Type B pancreatic cell (in vitro differentiated cells): Measurements from ENCODE around the gene BRWD1. TPM values are rescaled to one million over a fixed set of nuclear protein-coding genes. Genes with fewer than 3 reads are reported as not detected.

Source experiments
- DNase-seq: peaks from one replicate; pipeline ENCODE4 v3.0.0; 2021; ENCODE audit warnings: mixed read lengths; ENCODE audit not compliant: unreplicated experiment; ENCODE audit errors: extremely low spot score
- H3K27ac Mint-ChIP-seq: 2 replicates; pipeline ENCODE4 v1.8.0; 2021; ENCODE audit warnings: mild to moderate bottlenecking, mixed read lengths
- H3K27me3 Mint-ChIP-seq: 2 replicates; pipeline ENCODE4 v1.8.0; 2021; ENCODE audit warnings: mixed read lengths
- H3K36me3 Mint-ChIP-seq: 2 replicates; pipeline ENCODE4 v1.8.0; 2021; ENCODE audit warnings: mixed read lengths
- H3K4me1 Mint-ChIP-seq: one replicate; pipeline ENCODE4 v1.8.0; 2021; ENCODE audit warnings: mixed read lengths; ENCODE audit not compliant: unreplicated experiment
- H3K4me3 Mint-ChIP-seq: 2 replicates; pipeline ENCODE4 v1.8.0; 2021; ENCODE audit warnings: mild to moderate bottlenecking, mixed read lengths
- H3K9me3 Mint-ChIP-seq: 2 replicates; pipeline ENCODE4 v1.8.0; 2021; ENCODE audit warnings: mixed read lengths
- total RNA-seq: library from RNA; stranded (reverse); gene quantifications from 2 replicates; pipeline ENCODE4 v1.2.1, GENCODE V29; 2021; ENCODE audit warnings: low replicate concordance
- TF ChIP-seq, protein P1 (sequence below): fragments of 200-600 bp; sonication (generic); conservative IDR thresholded peaks from 2 replicates; pipeline ENCODE4 v1.5.0; 2021; ENCODE audit warnings: antibody characterized with exemption, mild to moderate bottlenecking

Gene BRWD1
- total RNA-seq, 1 donor from 2014 or later: 48.0 TPM

DNA sequence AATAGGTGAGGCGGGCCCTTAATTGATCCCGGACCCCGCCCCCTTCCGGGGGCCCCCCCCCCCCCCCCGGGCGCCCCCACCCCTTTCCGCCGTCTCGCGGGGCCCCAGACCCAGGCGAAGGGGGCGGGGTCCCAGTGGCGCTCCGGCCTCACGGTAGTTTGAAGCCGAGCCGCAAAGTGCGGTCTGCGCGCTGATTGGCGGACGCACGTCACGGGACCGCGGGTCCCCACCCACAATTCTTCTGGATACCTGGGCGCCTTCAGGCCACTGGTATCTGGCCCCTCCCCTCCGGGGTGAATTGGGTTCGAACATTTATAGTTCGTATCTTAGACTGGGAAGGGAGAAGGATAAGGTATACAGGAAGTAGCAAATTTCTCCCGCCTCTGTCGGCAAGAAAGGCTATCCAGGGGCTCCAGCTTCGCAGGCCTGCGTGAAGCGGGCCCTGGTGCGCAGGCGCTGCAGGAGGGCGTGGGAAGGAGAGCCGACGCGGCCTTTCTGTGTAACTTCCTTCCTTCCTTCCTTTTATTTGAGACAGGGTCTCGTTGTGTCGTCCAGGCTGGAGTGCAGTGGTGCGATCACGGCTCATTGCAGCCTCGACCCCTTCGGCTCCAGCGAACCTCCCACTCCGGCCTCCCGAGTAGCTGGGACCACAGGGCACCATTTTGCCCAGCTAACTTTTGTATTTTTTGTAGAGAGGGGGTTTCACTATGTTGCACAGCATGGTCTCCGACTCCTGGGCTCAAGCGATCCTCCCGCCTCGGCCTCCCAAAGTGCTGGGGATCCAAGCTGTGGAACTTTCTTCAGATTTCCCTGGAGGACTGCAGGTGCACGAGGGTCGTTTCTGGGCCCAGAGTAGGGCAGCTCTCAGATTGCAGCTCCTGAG, 36.0 kb upstream of the BRWD1 start:
- Mint-ChIP-seq H3K4me3 (peak overlapping the region; percentile 96), H3K9me3 (no peaks in the 10 kb centered on the region), H3K27me3 (no peaks in the 10 kb centered on the region), H3K27ac (peak overlapping the region; percentile 99), H3K36me3 (peaks cover 30% of the 10 kb centered on the region), H3K4me1 (peaks cover 26% of the 10 kb centered on the region)
- peak; percentile 98 for DNase-seq
- TF ChIP-seq, protein P1, sequence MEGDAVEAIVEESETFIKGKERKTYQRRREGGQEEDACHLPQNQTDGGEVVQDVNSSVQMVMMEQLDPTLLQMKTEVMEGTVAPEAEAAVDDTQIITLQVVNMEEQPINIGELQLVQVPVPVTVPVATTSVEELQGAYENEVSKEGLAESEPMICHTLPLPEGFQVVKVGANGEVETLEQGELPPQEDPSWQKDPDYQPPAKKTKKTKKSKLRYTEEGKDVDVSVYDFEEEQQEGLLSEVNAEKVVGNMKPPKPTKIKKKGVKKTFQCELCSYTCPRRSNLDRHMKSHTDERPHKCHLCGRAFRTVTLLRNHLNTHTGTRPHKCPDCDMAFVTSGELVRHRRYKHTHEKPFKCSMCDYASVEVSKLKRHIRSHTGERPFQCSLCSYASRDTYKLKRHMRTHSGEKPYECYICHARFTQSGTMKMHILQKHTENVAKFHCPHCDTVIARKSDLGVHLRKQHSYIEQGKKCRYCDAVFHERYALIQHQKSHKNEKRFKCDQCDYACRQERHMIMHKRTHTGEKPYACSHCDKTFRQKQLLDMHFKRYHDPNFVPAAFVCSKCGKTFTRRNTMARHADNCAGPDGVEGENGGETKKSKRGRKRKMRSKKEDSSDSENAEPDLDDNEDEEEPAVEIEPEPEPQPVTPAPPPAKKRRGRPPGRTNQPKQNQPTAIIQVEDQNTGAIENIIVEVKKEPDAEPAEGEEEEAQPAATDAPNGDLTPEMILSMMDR: no peak

DNA sequence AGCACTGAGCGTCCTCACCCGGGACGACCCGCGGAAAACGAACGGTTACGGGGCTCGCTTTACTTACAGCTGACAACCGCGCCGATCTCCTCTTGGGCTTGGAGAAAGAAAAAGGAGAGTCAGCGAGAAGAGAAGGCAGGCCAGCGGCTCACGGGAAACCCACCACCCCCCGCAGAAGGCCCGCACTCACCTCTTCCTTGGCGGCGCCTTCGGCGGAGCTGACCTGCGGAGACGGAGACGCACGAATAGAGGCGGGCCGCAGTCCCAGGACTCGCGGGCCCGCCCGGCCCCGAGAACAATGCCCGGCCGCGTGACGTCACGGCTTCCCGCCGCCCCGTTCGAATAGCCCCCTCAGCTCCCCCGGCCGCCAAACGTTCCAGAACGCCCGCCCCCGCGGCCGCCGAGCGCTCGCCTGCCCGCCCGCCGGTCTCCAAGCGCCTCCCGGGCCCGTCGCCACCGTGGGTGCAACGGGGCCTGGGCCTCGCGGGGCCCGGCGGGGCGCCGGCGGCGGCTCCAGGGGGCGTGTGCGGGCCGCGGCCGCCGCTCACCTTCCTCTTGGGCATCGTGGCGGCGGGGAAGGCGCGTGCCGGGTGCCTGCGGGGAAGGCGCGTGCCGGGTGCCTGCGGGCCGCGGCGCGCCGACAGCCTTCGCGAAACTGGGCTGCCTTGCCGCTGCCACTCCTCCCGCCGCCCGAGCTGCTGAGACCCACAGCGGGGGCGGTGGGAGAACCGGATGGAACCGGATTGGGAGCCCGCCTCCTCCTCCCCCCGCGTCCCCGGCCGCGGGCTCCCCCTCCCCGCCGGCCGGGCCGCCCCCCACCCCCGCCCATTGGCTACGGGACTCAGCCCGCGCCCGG, 35.2 kb upstream of the BRWD1 start, which contains the start of gene HMGN1:
HMGN1 (minus strand) TSS at position 734 of the 856 bp plus-strand sequence; CDS start at position 563, 171 bp downstream.
- peak; percentile 93 for DNase-seq
- Mint-ChIP-seq H3K4me1 (peaks cover 26% of the 10 kb centered on the region), H3K4me3 (peak within 1 kb of the TSS; percentile 96), H3K9me3 (no peaks in the 10 kb centered on the region), H3K27me3 (no peaks in the 10 kb centered on the region), H3K27ac (peak within 1 kb of the TSS; percentile 99), H3K36me3 (peaks cover 33% of the 10 kb centered on the region)
- TF ChIP-seq, protein P1: no peak

DNA sequence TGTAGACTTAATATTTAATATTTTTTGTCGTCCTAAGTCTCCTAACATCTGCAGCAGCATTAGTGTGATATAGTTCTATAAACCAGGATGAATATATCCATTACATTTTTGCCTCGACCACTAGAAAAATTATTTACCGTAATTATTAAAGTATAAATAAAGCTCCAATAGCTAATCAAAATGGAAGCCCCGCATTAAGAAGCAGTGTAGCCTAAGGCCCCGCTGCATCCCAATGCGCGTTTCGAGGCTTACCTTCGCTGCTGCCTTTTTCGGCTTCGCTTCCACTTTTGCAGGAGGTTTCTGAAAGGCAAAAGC, 34.6 kb upstream of the BRWD1 start:
- Mint-ChIP-seq H3K36me3 (peaks cover 39% of the 10 kb centered on the region), H3K4me1 (peaks cover 26% of the 10 kb centered on the region), H3K9me3 (no peaks in the 10 kb centered on the region), H3K4me3 (peak overlapping the region; percentile 92), H3K27ac (peak overlapping the region; percentile 95), H3K27me3 (no peaks in the 10 kb centered on the region)
- DNase-seq: no peak
- TF ChIP-seq, protein P1: no peak

DNA sequence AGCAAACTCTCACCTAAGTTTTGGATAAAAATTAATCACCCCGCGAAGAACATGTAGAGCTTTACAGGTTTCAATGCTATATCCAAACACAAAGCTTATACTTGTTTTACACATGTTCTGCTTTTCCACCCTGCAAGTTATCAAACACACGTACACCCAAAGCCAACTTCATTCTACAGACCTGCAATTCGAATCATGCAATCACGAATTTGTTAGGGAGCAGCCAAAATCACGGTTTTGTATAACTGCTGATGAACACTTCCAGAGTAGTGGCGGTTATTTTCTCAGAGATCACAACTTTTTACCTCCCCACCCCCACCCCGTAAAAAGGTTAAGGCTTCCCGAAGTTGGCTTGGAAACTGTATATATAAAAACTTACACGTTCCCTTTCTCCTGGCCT, 34.1 kb upstream of the BRWD1 start:
- Mint-ChIP-seq H3K9me3 (no peaks in the 10 kb centered on the region), H3K4me3 (peak overlapping the region; percentile 92), H3K36me3 (peaks cover 40% of the 10 kb centered on the region), H3K4me1 (peaks cover 26% of the 10 kb centered on the region), H3K27ac (peak overlapping the region; percentile 95), H3K27me3 (no peaks in the 10 kb centered on the region)
- TF ChIP-seq, protein P1: no peak
- no peak for DNase-seq

DNA sequence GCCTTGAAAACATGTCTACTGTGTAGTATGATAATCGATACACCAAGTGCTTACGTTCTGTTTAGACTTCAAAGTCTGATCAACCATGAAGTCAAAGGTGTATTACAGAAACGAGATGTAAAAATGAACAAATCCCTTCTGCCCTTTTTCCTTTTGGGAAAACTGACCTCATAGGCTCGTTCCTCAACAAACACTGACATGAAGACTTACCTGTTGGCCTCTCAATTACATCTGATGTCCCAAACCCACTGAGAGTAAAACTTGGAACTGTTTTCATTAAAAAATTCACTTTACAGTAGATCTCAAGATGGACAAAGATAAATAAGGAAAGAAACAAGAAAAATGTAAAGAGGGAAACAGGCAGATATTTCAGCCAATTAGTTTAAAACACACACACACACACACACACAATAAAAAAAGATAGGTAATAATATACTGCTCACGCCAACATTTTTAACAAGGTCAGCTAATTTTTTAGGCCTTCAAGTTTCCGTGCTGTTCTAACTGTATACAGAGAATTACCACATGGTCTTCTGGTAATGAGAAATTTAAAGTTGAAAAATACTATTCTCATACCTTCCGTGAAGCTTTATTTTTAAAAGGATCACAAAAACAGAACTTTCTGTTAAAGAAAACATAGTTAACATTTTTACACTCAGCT, 33.4 kb upstream of the BRWD1 start:
- no peaks in the 10 kb centered on the region for H3K27me3 Mint-ChIP-seq
- H3K4me3 Mint-ChIP-seq: peak overlapping the region; percentile 92
- TF ChIP-seq, protein P1: no peak
- peaks cover 26% of the 10 kb centered on the region for H3K4me1 Mint-ChIP-seq
- no peak for DNase-seq
- peak overlapping the region; percentile 77 for H3K27ac Mint-ChIP-seq
- no peaks in the 10 kb centered on the region for H3K9me3 Mint-ChIP-seq
- H3K36me3 Mint-ChIP-seq: peaks cover 45% of the 10 kb centered on the region
